Measurements from ENCODE around the gene TPRG1L.

The TPRG1L gene

GRCh38 chr1:3649342-3650247 is 24.8 kb downstream of the TPRG1L start, which contains the start of gene WRAP73:
Gene WRAP73, minus strand, starts transcription at chr1:3650103. Its CDS starts 104 bp downstream, at chr1:3649999.
- DNase-seq = peak; percentile 95

DNA sequence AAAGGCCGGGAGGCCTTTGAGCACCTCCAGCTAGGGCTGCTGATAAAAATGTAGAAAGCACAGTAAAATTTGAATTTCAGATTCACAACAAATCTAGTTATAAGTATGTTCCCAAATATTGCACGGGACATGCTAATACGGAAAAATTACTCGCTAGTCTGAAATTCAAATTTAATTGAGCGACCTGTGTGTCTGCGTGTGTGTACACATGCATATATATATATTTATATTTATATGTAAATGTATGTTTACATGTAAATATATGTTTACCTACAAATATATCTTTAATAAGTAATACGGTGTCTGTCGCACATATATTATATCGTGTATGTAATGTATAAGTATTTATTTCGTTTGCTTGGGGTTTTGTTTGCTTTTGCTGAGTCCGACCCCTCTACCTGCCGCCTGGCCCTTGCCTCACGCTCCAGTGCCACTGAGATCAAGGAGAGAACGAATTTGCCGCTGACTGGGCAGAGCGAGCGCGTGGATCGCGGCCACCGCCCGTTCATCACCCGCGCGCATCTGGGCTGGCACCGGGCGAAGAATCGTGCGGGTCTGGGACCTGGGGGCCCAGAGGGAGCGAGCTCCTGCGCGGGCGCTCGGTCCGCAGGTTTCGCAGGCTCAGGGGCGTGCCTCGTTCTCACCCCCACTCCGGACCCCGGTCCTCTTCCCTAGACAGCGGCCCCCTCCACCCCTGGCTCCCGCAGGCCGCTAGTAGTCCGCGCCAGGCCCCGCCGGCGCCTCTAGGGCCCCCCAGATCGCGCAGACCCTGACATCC is 25.6 kb downstream of the TPRG1L start:
- peak; percentile 56 for DNase-seq

- DNase-seq = peak; percentile 67
Measured at GRCh38 chr1:3651026-3651929, 26.5 kb downstream of the TPRG1L start.

- DNase-seq = peak; percentile 63
Measured at GRCh38 chr1:3651930-3652547, 27.2 kb downstream of the TPRG1L start, which contains the start of gene TP73. Gene TP73, plus strand, starts transcription at chr1:3652516. Its CDS starts 29,850 bp downstream, at chr1:3682366.

DNA sequence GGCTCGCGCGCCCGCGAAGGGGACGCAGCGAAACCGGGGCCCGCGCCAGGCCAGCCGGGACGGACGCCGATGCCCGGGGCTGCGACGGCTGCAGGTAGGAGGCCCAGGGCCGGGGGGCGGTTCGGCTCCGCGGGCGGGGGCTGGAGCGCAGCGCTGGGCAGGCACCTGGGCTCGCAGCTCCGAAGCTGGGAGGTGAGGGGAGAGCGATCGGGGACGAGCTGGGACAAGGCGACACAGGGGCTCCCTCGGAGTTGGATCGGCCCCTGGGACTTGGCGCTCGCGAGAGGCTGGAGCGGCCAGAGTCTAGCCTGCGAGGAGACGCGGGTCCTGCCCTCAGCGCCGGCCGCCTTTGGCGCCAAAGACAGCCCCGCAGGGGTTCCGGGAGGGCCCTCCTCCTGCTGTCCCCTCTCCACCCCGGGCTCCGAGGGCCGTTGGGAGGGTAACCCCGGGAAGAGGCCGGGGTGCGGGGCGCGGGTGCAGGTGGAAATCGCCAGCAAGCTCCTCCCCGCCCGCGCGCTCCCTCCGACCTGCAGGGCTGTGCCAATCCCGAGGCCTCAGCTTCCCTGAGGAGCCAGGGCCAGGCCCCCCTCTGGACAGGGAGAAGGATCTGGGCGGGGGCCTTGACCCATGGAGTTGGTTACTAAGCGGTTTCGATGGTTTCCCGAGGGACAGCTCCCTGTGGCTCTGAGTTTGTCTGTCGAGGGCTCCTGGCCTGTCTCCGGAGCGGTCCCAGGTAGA is 27.9 kb downstream of the TPRG1L start:
- DNase-seq = peak; percentile 58

GRCh38 chr1:3653286-3653618 is 28.4 kb downstream of the TPRG1L start:
- DNase-seq = no peak

DNA sequence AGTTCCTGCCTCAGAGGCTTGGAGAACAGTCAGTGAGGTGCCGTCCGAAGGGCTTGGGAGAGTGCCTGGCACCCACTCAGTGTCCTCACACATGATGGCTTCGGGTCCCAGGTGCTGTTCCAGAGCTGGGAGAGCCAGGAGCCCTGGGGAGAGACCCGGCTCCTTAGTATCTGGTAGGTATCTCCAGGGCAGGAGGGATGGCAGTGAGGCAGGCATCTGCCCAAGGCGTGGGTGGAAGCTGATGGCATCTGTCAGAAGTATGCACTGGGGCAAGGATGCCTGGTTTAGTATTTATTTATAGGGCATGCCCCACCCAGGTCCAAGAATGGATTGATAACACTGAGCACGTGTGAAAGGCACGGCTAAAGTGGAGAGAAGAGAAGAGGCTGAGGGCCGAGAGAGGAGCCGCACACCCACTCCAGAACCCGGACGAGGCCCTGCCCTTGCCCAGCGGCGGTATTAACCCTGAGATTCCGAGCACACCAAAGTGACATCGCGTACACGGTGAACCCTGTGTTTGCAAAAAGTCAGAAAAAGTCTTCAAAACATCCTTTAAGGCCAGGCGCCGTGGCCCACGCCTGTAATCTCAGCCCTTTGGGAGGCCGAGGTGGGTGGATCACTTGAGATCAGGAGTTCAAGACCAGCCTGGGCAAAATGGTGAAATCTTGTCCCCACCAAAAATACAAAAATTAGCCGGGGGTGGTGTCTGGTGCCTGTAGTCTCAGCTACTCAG is 29.9 kb downstream of the TPRG1L start:
- no peak for DNase-seq

GRCh38 chr1:3656450-3657095 is 31.8 kb downstream of the TPRG1L start:
- DNase-seq = no peak

DNA sequence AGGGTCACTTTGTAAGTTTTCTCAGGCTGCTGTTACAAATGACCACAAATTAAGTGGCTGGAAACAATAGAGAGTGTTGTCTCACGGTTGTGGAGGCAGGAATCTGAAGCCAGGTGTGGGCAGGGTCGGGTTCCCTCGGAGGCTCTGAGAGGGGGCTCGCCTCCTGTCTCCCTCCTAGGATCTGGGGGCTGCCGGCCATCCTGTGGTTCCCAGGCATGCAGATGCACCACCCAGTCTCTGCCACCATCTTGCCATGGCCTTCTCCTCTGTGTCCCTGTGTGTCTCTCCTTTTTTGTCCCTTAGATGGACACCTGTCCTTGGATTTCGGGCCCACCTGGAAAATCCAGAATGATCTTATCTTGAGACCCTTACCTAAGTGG is 32.3 kb downstream of the TPRG1L start:
- no peak for DNase-seq

DNA sequence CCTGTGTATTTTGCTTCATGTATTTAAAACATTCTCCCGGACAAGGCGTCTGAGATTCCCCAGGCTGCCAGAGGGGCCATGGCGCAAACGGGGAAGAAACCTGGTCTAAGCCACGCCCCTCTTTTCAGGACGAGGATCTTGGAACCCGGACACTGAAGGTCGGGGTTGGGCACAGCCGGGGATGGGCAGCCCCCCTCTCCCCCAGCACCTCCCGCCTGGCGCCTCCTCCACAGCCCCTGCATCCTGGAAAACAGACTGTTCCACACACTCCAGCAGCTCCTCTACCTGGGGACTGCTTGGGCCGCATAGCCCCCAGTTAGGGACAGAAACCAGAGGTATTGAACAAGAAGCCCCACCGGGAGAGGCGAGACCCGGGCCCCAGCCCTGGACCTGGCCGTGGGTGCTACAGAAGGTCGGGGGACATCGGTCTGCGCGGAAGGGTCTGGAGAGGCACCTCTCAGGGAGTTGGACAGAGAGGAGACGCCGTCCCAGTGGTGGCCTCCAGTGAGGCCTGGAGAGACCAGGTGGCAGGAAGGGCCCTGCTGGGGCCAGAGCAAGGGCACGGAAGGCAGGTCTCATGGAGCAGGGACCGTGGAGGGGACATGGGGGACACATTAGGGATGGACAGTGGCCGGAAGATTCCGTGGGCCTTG is 32.9 kb downstream of the TPRG1L start:
- no peak for DNase-seq

GRCh38 chr1:3658231-3658615 is 33.4 kb downstream of the TPRG1L start:
- DNase-seq = no peak

GRCh38 chr1:3659093-3659492 is 34.3 kb downstream of the TPRG1L start:
- no peak for DNase-seq

DNA sequence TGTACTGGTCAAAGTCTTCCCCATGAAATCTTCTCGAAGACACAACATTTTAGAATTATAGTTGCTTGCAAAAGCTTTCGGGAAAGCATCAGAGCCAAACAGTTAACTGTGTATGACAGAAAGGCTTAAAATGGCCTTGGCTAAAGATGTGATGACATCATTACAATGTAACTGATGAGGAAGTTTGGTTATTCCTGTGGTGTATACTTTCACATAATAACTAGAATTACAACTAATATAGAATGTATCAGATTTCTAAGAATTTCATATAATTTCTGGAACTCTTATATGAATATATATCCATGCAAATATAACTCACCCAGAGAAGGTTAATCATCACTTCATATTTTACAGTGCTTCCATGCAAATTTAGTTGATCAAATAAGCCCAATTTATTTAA is 35.9 kb downstream of the TPRG1L start:
- DNase-seq = no peak

GRCh38 chr1:3661631-3662030 is 36.8 kb downstream of the TPRG1L start:
- no peak for DNase-seq

GRCh38 chr1:3662080-3662671 is 37.4 kb downstream of the TPRG1L start:
- no peak for DNase-seq

DNA sequence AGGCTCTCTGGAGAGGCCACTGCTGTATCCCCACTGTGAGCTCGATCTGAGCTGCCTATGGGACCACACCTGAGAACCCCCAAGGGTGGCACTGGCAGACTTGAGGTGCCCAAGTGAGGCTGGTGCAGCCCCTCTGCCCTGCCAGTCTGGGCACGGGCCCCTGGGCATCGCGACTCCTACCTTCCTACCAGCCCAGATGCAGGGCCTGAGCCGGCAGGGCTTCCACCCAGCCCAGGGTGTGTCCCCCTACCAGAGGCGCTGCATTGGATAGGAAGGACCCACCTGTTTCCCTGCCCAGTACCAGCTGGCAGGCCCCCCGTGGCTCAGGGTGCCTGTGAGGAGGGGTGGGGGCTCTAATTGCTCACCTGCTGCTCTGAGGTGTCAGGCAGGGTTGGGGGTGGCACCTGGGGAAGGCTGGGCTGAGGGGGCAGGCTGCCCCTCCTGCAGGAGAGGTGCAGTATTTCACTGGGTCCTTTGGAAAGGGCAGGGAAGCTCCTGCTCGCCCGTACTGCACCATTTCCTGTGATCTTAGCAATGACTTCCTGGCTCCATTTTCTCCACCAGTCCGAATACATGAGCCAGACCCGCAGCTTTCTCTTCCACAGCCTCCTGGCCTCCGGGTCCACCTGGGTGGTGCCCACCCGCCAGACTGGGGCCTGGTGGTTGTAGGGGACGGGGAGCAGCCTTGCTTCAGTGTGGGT is 39.3 kb downstream of the TPRG1L start:
- no peak for DNase-seq

- DNase-seq = no peak
Measured at GRCh38 chr1:3664700-3665375, 40.0 kb downstream of the TPRG1L start.

GRCh38 chr1:3668148-3668547 is 43.3 kb downstream of the TPRG1L start:
- no peak for DNase-seq
